Stimulated activated CD8-positive, alpha-beta memory T cell treated with anti-CD3 and anti-CD28 coated beads, Interleukin-2, amount 100 ng/mL, for 48 hours (primary cell): ENCODE results near the gene FAF1.
"Not testable (repeated sequence)": the region's sequence is repeated elsewhere in the genome, so short reads cannot be mapped to it uniquely, and the experiment has no call there.

Source experiments
- DNase-seq, 2 donors: peaks; one replicate each; pipeline ENCODE4 v3.0.0-alpha.2; 2020; ENCODE audit warnings: low read depth in 2 of 2

The FAF1 gene

DNA sequence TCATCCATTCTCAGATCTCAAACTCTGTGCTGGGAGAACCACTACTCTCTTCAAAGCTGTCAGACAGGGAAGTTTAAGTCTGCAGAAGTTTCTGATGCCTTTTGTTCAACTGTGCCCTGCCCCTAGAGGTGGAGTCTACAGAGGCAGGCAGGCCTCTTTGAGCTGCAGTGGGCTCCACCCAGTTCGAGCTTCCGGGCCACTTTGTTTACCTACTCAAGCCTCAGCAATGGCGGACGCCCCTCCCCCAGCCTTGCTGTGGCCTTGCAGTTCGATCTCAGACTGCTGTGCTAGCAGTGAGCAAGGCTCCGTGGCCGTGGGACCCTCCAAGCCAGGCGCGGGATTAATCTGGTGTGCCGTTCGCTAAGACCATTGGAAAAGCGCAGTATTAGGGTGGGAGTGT lies 49.7 kb downstream of the FAF1 start:
- DNase-seq = not testable (repeated sequence)

DNA sequence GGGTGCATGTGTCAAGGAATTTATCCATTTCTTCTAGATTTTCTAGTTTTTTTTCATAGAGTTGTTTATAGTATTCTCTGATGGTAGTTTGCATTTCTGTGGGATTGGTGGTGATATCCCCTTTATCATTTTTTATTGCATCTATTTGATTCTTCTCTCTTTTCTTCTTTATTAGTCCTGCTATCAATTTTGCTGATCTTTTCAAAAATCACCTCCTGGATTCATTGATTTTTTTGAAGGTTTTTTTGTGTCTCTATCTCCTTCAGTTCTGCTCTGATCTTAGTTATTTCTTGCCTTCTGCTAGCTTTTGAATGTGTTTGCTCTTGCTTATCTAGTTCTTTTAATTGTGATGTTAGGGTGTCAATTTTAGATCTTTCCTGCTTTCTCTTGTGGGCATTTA lies 52.5 kb downstream of the FAF1 start:
- DNase-seq = not testable (repeated sequence)

DNA sequence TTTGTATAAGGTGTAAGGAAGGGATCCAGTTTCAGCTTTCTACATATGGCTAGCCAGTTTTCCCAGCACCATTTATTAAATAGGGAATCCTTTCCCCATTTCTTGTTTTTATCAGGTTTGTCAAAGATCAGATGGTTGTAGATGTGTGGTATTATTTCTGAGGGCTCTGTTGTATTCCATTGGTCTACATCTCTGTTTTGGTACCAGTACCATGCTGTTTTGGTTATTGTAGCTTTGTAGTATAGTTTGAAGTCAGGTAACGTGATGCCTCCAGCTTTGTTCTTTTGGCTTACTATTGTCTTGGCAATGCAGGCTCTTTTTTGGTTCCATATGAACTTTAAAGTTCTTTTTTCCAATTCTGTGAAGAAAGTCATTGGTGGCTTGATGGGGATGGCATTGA lies 54.0 kb downstream of the FAF1 start:
- DNase-seq = not testable (repeated sequence)

DNA sequence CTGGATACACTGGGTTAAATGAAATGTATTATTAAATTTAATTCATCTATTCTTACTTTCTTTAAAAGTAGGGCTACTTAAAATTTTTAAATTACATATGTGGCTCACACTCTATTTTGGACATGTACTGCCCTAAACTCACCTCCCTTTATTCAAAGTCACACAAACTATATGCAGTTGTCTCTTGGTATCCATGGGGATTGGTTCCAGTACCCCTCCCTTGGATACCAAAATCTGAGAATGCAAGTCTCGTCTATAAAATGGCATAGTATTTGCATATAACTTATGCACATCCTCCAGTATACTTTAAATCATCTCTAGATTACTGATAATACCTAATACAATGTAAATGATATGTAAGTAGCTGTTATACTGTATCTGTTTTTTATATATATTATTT lies 57.6 kb downstream of the FAF1 start:
- no peak for DNase-seq

DNA sequence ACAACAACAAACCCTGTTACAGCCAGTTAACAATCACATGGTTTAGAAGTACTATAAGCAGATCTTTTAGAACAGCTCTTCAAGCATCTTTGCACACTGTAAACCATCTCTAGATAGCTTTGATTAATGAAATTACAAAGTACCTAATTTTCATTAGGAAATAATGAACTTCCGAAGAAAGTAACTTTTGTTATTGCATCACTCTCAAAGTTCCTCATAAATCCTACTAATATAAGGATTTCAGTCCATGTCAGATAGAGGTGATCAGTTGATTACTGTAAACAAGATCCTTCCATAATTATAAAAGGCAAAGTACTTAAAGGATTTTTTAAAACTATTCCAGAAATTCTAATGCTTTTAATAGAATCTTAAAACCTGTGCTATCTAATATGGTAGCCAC lies 58.2 kb downstream of the FAF1 start:
- DNase-seq = no peak

DNA sequence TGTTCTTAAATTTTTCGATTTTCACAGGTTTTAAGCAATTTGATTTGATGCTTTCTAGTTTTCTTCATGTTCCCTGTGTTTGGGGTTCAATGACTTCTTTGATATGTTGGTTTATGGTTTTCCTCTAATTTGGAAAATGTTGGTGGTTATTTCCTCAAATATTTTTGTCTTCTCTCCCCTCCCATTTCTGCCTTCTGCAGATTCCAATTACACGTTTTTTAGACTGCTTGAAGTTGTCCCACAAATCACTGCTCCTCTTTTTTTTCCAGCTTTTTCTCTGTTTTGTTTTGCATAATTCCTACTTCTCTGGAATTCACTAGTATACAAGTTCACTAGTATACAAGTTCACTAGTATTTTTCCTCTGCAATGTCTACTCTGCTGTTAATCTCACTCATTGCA lies 61.3 kb downstream of the FAF1 start:
- no peak for DNase-seq

DNA sequence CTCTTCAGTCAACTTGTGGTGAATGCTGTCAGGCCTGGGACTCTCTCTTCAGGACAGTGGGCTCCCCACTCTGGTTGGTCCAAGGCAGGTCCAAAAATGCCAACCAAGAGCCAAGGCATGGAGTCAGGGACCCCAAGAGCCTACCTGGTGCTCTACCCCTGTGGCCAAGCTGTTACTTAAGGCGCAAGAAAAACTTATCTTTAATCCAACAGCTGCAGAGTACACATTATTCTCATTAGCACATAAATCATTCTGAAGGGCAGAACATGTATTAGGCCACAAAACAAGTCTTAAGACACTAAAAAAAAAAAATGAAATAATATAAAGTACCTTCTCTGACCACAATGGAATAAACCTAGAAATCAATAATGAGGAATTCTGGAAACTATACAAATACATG lies 65.7 kb downstream of the FAF1 start:
- DNase-seq = no peak

DNA sequence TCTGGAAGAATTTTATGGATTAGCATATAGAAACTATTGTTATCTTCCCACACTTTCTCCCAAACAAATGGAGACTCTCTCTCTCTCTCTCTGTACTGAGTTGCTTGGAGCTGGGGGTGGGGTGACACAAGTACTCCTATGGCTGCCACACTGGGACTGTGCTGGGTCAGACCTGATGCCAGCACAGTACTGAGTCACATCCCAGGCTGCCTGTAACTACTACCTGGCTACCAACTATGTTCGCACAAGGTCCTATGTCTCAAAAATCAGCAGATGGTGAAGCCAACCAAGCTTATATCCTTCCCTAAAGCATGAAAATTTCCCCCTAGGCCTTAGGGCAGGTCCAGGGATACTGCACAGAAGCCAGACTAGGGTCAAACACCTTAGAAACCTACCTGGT lies 66.6 kb downstream of the FAF1 start:
- DNase-seq = no peak

DNA sequence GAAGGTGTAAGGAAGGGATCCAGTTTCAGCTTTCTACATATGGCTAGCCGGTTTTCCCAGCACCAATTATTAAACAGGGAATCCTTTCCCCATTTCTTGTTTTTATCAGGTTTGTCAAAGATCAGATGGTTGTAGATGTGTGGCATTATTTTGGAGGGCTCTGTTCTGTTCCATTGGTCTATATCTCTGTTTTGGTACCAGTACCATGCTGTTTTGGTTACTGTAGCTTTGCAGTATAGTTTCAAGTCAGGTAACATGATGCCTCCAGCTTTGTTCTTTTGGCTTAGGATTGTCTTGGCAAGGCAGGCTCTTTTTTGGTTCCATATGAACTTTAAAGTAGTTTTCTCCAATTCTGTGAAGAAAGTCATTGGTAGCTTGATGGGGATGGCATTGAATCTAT lies 72.5 kb downstream of the FAF1 start:
- not testable (repeated sequence) for DNase-seq

DNA sequence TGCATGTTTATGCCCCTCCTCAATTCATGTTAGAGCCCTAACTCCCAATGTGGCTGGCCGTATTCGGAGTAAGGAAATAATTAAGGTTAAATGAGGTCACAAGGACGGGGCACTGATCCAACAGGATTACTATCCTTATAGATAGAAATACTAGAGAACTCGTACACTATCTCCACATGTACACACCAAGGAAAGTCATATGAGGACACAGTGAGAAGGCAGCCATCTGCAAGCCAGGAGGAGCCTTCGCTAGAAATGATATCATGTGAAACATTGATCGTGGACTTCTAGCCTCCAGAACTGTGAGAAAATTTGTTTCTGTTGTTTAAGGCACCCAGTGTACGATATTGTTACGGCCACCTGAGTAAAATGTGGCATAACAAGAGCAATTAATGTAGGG lies 79.7 kb downstream of the FAF1 start:
- no peak for DNase-seq

DNA sequence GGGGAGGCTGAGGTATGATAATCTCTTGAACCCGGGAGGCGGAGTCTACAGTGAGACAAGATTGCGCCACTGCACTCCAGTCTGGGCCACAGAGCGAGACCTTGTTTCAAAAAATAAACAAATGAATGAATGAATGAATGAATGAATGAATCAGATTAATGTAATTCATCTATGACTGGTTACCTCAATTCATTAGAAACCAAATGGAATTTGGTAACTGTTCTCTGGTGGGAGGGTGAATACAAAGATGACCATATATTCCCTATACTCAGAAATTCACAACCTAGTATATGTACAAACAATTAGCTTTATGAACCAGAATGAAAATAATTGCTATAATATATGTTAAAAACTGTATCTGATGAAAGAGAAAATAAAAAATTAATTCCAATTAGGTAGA lies 80.9 kb downstream of the FAF1 start:
- no peak for DNase-seq

DNA sequence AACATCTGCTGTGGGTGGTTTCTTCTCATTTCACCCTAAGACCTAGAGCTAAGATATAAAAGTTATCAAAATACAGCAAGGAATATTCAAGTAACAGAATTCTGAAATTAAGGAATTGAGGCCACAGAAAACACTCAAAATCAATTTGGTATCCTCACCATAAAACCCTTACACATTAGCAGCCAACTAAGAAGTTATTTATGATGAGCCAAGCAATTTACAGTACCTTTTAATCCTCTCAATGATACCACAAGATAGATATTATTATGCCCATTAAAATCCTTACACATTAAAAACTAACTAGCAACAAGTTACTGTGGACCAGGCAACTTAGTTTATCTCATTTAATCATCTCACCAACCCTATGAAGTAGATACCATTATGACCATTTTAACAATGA lies 81.6 kb downstream of the FAF1 start:
- no peak for DNase-seq

DNA sequence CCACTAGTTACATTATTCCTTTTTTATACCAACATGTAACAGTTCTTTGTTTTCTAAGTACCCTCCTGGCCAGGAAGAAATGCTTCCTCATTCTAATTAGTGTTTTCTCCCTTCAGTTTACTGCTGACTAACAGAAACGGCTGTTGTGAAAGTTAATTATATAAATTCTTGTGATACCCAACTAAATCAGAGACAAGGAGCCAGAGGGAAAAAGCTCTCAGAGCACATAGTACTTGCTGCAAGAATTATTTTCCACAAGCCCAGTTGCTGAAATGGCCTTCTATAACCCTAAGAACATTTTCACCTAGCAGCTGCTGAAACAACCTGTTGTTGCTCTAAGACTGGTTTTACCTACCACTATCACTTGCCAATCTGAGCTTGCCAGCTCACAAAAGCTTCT lies 82.4 kb downstream of the FAF1 start:
- no peak for DNase-seq

DNA sequence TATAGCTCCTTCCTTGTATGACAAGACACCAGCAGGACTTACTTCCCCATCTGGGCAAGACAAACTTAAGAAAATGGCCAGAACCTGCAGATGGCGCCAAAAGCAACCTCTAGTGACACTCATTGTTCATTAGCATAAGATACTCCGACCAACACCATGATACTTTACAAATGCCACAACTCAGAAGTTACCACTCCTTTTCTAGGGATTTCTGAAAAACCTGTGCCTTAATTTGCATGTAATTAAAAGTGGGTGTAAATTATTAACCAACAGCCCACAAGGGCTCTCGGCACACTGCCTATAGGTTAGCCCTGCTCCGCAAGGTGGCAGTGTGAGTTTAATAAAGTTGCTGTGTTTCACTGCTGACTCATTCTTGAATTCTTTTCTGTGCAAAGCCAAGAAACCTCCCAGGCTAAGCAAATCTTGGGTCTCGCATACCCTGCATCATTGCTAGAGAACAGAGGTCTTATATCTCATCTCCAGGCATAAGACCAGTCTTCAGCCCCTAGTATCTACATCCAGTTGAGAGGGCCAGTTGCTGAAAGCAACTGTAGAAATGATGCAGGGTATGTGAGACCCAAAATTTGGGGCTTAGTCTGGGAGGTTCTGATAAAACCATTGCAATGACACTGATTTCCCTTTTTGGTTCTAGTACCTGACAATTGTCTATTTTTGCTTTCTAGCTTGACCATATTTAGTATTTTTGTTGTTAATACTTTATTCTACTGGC lies 86.4 kb downstream of the FAF1 start:
- peak; percentile 36 to 39 for DNase-seq

DNA sequence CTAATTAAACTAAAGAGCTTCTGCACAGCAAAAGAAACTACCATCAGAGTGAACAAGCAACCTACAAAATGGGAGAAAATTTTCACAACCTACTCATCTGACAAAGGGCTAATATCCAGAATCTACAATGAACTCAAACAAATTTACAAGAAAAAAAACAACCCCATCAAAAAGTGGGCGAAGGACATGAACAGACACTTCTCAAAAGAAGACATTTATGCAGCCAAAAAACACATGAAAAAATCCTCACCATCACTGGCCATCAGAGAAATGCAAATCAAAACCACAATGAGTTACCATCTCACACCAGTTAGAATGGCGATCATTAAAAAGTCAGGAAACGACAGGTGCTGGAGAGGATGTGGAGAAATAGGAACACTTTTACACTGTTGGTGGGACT lies 95.2 kb downstream of the FAF1 start:
- not testable (repeated sequence) for DNase-seq

DNA sequence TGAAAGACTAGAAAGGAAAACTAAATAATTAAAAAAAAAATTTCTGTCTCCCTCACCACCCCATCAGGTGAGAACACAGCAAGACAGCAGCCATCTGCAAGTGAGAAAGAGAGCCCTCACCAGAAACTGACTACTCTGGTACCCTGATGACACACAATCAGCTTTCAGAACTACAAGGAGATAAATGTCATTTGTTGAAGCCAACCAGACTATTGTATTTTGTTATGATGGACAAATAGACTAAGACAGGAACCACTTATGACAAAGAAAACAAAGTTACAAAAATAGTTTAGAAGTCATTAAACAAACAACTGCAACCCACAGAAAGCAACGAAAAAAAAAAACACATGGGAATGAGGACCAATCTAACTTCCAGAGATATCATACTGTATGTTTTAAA lies 98.3 kb downstream of the FAF1 start:
- no peak for DNase-seq

DNA sequence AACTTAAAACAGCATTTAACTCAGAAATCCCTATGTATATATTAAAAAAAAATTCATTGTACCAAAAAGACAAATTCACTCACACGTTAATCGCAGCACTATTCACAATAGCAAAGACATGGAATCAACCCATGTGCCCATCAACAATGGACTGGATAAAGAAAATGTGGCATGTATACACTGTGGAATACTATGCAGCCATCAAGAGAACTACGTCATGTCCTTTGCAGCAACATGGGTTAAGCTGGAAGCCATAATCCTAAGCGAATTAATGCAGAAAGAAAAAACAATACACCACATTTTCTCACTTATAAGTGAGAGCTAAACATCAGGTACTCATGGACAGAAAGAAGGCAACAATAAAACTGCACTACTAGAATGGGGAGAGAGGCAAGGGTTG lies 99.4 kb downstream of the FAF1 start:
- no peak for DNase-seq

DNA sequence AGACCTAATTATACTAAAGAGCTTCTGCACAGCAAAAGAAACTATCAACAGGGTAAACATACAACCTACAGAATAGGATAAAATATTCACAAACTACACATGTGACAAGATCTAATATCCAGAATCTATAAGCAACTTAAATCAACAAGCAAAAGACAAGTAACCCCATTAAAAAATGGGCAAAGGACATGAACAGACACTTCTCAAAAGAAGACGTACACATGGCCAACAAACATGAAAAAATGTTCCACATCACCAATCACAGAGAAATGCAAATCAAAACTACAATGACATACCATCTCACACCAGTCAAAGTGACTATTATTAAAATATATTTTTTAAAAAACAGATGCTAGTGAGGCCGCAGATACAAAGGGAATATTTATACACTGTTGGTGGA lies 99.8 kb downstream of the FAF1 start:
- no peak for DNase-seq

DNA sequence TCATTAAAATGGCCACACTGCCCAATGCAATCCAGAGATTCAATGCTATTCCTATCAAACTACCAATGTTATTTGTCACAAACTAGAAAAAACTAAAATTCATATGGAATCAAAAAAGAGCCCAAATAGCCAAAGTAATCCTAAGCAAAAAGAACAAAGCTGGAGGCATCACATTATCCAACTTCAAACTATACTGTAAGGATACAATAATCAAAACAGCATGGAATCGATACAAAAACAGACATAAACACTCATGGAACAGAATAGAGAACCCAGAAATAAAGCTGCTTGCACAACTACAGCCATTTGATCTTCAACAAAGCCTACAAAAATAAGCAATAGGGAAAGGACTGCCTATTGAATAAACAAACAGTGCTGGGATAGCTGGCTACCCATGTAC lies 100.4 kb downstream of the FAF1 start:
- no peak for DNase-seq

DNA sequence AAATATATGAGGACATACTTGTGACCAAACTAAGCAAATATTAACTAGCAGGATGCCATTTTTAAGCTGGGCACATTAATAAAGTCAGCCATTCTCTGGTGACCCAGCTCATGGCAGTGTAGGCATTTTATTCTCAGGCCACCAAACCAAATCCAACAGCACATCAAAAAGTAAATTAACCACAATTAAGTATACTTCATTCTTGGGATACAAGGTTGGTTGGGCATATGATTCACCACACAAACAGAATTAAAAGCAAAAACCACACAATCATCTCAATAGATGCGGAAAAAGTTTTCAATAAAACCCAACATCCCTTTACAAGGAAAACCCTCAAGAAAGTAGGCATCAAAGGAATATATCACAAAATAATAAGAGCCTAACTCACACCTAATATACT lies 101.3 kb downstream of the FAF1 start:
- DNase-seq = no peak

DNA sequence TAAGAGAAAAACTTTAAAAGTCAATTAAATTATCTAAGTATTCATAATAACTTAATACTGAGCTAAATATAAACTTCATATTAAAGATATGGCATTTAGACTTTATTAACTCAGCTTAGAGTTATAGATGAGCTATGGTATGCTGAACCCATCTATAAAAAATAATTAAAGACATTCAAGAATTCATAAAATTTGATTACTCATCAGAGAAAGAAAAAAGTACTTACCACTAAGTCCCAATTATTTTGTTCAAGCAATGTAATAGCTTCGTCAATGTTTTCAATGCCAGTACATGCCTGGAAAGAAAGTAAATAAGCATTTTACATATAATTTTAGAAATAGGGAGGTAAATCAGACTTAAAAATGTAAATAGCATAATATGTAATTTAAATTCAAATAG lies 102.4 kb downstream of the FAF1 start:
- no peak for DNase-seq

DNA sequence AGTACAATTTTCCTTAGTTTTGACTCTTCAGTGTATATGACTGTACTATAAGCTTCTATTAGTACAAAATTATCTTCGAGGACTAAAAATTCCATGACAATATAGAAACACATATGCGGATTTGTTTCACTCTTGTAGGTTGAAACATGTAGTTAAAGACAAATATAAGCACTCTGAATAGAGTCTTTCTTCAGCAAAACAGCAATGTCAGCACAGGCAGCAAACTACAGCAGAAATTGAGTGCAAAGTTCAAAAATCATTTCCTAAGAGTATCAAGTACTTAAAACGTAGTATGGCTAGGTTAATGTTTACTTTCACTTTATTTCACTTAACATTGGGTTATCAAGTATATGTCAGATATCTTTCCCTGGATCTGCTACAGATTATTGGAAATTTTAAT lies 106.7 kb downstream of the FAF1 start:
- no peak for DNase-seq

DNA sequence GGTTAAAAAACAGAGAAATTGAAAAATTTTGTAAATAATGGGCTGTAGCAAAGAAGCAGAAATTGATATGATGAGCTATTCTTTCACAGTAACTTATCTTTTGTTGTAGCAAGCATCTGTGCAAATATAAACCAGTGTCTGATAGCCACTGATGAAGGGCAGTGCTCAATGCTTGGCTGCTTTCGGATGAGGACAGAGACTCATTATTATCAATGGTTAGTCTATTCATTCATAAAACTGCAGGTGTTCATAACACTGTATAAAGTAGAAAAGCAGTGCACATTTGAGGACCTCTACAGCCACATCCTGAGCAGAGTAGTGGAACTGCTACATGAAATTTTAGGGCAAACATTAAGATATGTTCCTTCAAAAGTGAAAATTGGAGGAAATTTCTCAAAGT lies 107.2 kb downstream of the FAF1 start:
- no peak for DNase-seq

DNA sequence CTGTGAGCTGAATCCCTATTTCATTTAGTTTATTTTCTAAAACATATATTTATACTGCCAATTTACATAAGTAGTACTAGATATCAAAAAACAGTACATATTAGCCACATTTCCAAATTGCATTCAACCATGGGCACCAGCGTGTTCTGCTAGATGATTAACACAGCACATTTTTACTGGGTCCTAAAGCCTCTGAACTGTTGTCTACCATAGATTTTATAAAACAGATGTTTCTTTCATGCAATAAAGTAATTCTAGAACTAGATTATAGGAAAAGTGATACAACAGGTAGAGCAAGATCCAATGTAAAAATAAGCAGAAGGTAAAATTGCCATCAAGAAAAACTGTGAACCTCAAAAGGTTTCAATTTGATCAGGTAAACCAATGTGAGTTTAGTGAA lies 108.6 kb downstream of the FAF1 start:
- no peak for DNase-seq
